GM15510 (cell line): ENCODE results near the gene ZDHHC11.
"Not testable (repeated sequence)": the region's sequence is repeated elsewhere in the genome, so short reads cannot be mapped to it uniquely, and the experiment has no call there.

ENCODE experiments used
- POLR2A ChIP-seq: IDR thresholded peaks from 3 replicates; pipeline ENCODE4 v1.6.1; 2011; ENCODE audit warnings: borderline replicate concordance; ENCODE audit not compliant: insufficient read length; ENCODE audit errors: extremely low read depth

Gene ZDHHC11

GRCh38 chr5:801472-801871 lies 49.3 kb downstream of the ZDHHC11 start:
- no peak for TF ChIP-seq POLR2A

- not testable (repeated sequence) for TF ChIP-seq POLR2A
Measured at GRCh38 chr5:784428-785177, 66.2 kb downstream of the ZDHHC11 start, which contains the start of gene ZDHHC11B. Gene ZDHHC11B (minus strand): TSS chr5:784729. CDS start chr5:766919, 17,810 bp downstream.

- no peak for TF ChIP-seq POLR2A
Measured at GRCh38 chr5:777756-778161, 73.0 kb downstream of the ZDHHC11 start.

- no peak for TF ChIP-seq POLR2A
Measured at GRCh38 chr5:776862-777711, 73.7 kb downstream of the ZDHHC11 start.

- TF ChIP-seq POLR2A = no peak
Measured at GRCh38 chr5:775961-776861, 74.6 kb downstream of the ZDHHC11 start.

- TF ChIP-seq POLR2A = no peak
Measured at GRCh38 chr5:773517-774264, 77.1 kb downstream of the ZDHHC11 start.

- no peak for TF ChIP-seq POLR2A
Measured at GRCh38 chr5:766666-767431, 83.9 kb downstream of the ZDHHC11 start.

GRCh38 chr5:765948-766631 lies 84.7 kb downstream of the ZDHHC11 start:
- TF ChIP-seq POLR2A = no peak

- no peak for TF ChIP-seq POLR2A
Measured at GRCh38 chr5:763998-764781, 86.6 kb downstream of the ZDHHC11 start.

- no peak for TF ChIP-seq POLR2A
Measured at GRCh38 chr5:763397-763796, 87.4 kb downstream of the ZDHHC11 start.

- no peak for TF ChIP-seq POLR2A
Measured at GRCh38 chr5:761854-762710, 88.7 kb downstream of the ZDHHC11 start.
